ENCODE data around the gene CASP3. TPM values are rescaled to one million over a fixed set of nuclear protein-coding genes. Genes with fewer than 3 reads are reported as not detected.
A peak's percentile ranks its signal among the peaks of the same experiment; 100 is the strongest.

The CASP3 gene
- total and polyA plus RNA-seq, 2 experiments from 2014 or later: 53.6 to 81.2 TPM

DNA sequence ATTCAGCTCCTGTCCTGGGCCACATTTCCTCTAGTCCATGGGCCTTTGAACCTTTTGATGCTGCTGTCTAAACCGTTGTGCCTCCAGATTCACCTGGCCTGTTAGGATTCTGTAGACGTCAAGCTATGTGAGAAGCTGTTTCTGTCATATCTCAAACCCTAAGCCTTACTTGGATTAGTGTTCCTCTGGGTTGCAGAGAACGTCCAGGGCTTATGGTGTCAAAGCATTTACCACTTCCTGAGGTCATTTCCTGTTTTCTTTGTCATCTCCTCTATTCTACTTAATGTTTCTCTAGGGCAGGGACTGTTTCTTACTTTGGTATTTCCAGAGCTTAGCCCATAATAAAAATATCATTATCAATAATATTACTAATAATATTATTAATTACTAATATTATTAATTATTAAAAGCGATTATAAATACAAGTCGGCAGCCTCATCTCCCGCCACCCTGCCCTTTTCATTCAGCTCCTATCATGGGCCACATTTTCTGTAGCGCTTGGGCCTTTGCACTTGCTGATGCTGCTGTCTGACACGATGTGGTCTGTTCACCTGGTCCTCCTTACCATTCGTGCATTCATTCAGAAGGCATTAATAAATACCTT lies 19.4 kb upstream of the CASP3 start:
- Histone ChIP-seq H3K36me3 (replicated peaks; ENCODE audit: insufficient read depth, low read depth) (no peaks in the 10 kb centered on the region), H3K4me2 (no peak overlapping the region), H3K27me3 (no peaks in the 10 kb centered on the region), H2AFZ (no peak overlapping the region), H3K79me2 (no peaks in the 10 kb centered on the region), H3K27ac (no peak overlapping the region), H4K20me1 (ENCODE audit: insufficient read depth, poor library complexity, severe bottlenecking) (no peaks in the 10 kb centered on the region), H3K9me2 (replicated peaks; ENCODE audit: insufficient read depth) (no peaks in the 10 kb centered on the region), H3K9me3 (ENCODE audit: low read depth) (no peaks in the 10 kb centered on the region), H3K4me3 (no peak overlapping the region), H3K4me1 (ENCODE audit: insufficient read depth) (no peaks in the 10 kb centered on the region)
- TF ChIP-seq EZH2 (IDR thresholded peaks at IDR 0.05; ENCODE audit: borderline replicate concordance) (no peak), EZH2phosphoT487 (IDR thresholded peaks at IDR 0.05; ENCODE audit: low read depth, severe bottlenecking, unreplicated experiment) (no peak), CTCF (IDR thresholded peaks at IDR 0.05; ENCODE audit: poor library complexity) (no peak)
- DNase-seq (ENCODE audit: low spot score): no peak
- WGBS (ENCODE audit: low lambda C conversion rate, missing lambda C conversion rate): 88% methylated on average over 9 of the region's 9 CpGs

DNA sequence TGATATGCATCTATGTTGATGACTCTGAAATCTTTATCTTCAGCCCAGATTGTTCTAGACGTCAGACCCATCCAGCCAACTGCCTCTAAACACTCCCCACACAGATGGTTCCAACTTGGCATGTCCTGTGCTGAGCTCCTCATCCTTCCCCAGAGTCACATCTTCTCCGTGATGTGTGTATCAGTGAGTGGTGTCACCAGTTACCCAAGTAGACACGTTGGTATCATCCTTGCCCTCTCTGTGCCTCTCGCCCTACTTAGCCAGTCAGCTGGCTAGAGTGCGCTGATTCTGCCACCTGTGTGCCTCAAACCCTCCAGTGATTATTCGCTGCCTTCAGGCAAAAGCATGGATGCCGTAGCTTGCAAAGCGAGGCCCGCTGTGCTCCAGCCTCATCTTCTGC lies 18.8 kb upstream of the CASP3 start:
- TF ChIP-seq EZH2phosphoT487 (IDR thresholded peaks at IDR 0.05; ENCODE audit: low read depth, severe bottlenecking, unreplicated experiment) (no peak), EZH2 (IDR thresholded peaks at IDR 0.05; ENCODE audit: borderline replicate concordance) (no peak), CTCF (IDR thresholded peaks at IDR 0.05; ENCODE audit: poor library complexity) (no peak)
- no peak overlapping the region for H3K27ac ChIP-seq

GRCh38 chr4:184666670-184667069 lies 17.4 kb upstream of the CASP3 start:
- no peak for DNase-seq (ENCODE audit: low spot score)
- Histone ChIP-seq H3K4me3 (no peak overlapping the region), H3K4me1 (ENCODE audit: insufficient read depth) (no peaks in the 10 kb centered on the region), H3K27me3 (no peaks in the 10 kb centered on the region), H3K27ac (peak overlapping the region; percentile 33), H3K9me3 (ENCODE audit: low read depth) (no peaks in the 10 kb centered on the region), H3K4me2 (peak overlapping the region; percentile 54), H3K9me2 (replicated peaks; ENCODE audit: insufficient read depth) (no peaks in the 10 kb centered on the region), H3K79me2 (no peaks in the 10 kb centered on the region), H4K20me1 (ENCODE audit: insufficient read depth, poor library complexity, severe bottlenecking) (no peaks in the 10 kb centered on the region), H3K36me3 (replicated peaks; ENCODE audit: insufficient read depth, low read depth) (no peaks in the 10 kb centered on the region), H2AFZ (no peak overlapping the region)
- TF ChIP-seq CTCF (IDR thresholded peaks at IDR 0.05; ENCODE audit: poor library complexity) (no peak), EZH2phosphoT487 (IDR thresholded peaks at IDR 0.05; ENCODE audit: low read depth, severe bottlenecking, unreplicated experiment) (no peak), EZH2 (IDR thresholded peaks at IDR 0.05; ENCODE audit: borderline replicate concordance) (no peak)
- WGBS (ENCODE audit: low lambda C conversion rate, missing lambda C conversion rate): 83% methylated on average over 6 of the region's 6 CpGs

More for the DNA sequence above, 18.8 kb upstream of the CASP3 start:
- Histone ChIP-seq H3K9me2 (replicated peaks; ENCODE audit: insufficient read depth) (no peaks in the 10 kb centered on the region), H2AFZ (no peak overlapping the region), H3K4me3 (no peak overlapping the region), H3K79me2 (no peaks in the 10 kb centered on the region), H3K4me1 (ENCODE audit: insufficient read depth) (no peaks in the 10 kb centered on the region), H3K9me3 (ENCODE audit: low read depth) (no peaks in the 10 kb centered on the region), H4K20me1 (ENCODE audit: insufficient read depth, poor library complexity, severe bottlenecking) (no peaks in the 10 kb centered on the region), H3K4me2 (no peak overlapping the region), H3K36me3 (replicated peaks; ENCODE audit: insufficient read depth, low read depth) (no peaks in the 10 kb centered on the region), H3K27me3 (no peaks in the 10 kb centered on the region)
- DNase-seq (ENCODE audit: low spot score): no peak
- WGBS (ENCODE audit: low lambda C conversion rate, missing lambda C conversion rate): 93% methylated on average over 9 of the region's 9 CpGs

All from hepatocyte (in vitro differentiated cells).